ENCODE data around the gene KANK2.

- TF ChIP-seq WRNIP1 (IDR thresholded peaks at IDR 0.05; ENCODE audit: borderline replicate concordance, low read depth, low read length) (no peak), CTCF (IDR thresholded peaks at IDR 0.05 in 2 of 3, conservative IDR thresholded peaks at IDR 0.05 in 1 of 3; ENCODE audit: control insufficient read depth in 2 of 3, extremely low read depth in 1 of 3, insufficient read depth in 1 of 3, low read depth in 3 of 3, low read length in 3 of 3) (no peak), POLR2A (IDR thresholded peaks at IDR 0.05; ENCODE audit: low read depth, low read length) (no peak), NR2C1 (IDR thresholded peaks at IDR 0.05) (no peak), EZH2 (IDR thresholded peaks at IDR 0.05; ENCODE audit: borderline replicate concordance, control insufficient read depth, low read depth, low read length) (no peak)
Measured at GRCh38 chr19:11168568-11168967, 28.8 kb downstream of the KANK2 start.

All from GM12878 (cell line).